Mucosa of descending colon (tissue), 3 donors: ENCODE measurements around the gene BCKDHB. TPM values are rescaled to one million over a fixed set of nuclear protein-coding genes. Genes with fewer than 3 reads are reported as not detected.

Experiments
- ATAC-seq: fragments of 200-7000 bp; cut with Tn5 transposase; one replicate; pipeline ENCODE4 v1.9.1; 2020; ENCODE audit warnings: mild to moderate bottlenecking, moderate library complexity
- DNase-seq, 3 donors: peaks; one replicate each; pipeline ENCODE4 v3.0.0-alpha.2; 2020
- H3K36me3 ChIP-seq: fragments of 200-600 bp; one replicate; pipeline ENCODE4 v1.8.0; 2021; ENCODE audit warnings: low read depth, mild to moderate bottlenecking
- H3K4me1 ChIP-seq: fragments of 200-600 bp; one replicate; pipeline ENCODE4 v1.8.0; 2021; ENCODE audit warnings: low read depth, mild to moderate bottlenecking
- H3K4me3 ChIP-seq: fragments of 200-600 bp; one replicate; pipeline ENCODE4 v1.8.0; 2021; ENCODE audit warnings: mild to moderate bottlenecking
- H3K9me3 ChIP-seq: fragments of 200-600 bp; one replicate; pipeline ENCODE4 v1.8.0; 2021; ENCODE audit warnings: mild to moderate bottlenecking
- CTCF ChIP-seq: fragments of 200-600 bp; IDR thresholded peaks from one replicate; pipeline ENCODE4 v1.8.0; 2022; ENCODE audit warnings: antibody characterized with exemption, mild to moderate bottlenecking
- intact Hi-C, 2 donors: fragments of 100-400 bp; cut with DNase I in 1 of 2; cut with micrococcal nuclease in 1 of 2; formaldehyde crosslinking; loops; one replicate each; pipeline versions ENCODE4 v1.11.0 to v1.11.1; 2022; cut with DNase I, micrococcal nuclease
- total RNA-seq, 3 donors: library from RNA; stranded (reverse); fragmentation: NEBNext Ultra II Directional in 2 of 3; extraction: Animal tissue kit (Norgen Biotek cat#: 25700) in 2 of 3; gene quantifications; one replicate each; pipeline versions ENCODE4 v1.2.1 to v1.2.4, GENCODE V29; 2021 to 2023
- donor health status: DM: no; HTN: no; CAD: no; lungs with moderate emphysema.
- donor health status: DM: no; HTN: no; CAD: no.
- donor health status: DM: no; HTN: yes; CAD: no.

The BCKDHB gene
- total RNA-seq, 3 donors from 2014 or later, result 25.8 to 49.7 (median 45.1) TPM

GRCh38 chr6:80091506-80091905, 15.0 kb upstream of the BCKDHB start:
- H3K9me3 ChIP-seq, result no peaks in the 10 kb centered on the region
- intact Hi-C loops, result loop anchor here (5.0 to 10.0 kb wide), 2 partner anchors 139 to 147 kb away; partner anchors contain the start of gene ELOVL4 (in 1 of the 2)
- H3K4me1 ChIP-seq, result no peaks in the 10 kb centered on the region
- no peak for DNase-seq
- H3K4me3 ChIP-seq, result no peak overlapping the region
- no peaks in the 10 kb centered on the region for H3K36me3 ChIP-seq
- no peak for TF ChIP-seq CTCF
- ATAC-seq, result no peak

GRCh38 chr6:80094017-80094416, 12.5 kb upstream of the BCKDHB start:
- H3K4me1 ChIP-seq, result no peaks in the 10 kb centered on the region
- no peaks in the 10 kb centered on the region for H3K9me3 ChIP-seq
- TF ChIP-seq CTCF, result peak; percentile 20
- DNase-seq (peak in 1 of 3 donors; percentile 11), ATAC-seq (no peak)
- intact Hi-C loops, result loop anchor here (5.0 to 10.0 kb wide), 2 partner anchors 142 to 149 kb away; partner anchors contain the start of gene ELOVL4 (in 1 of the 2)
- H3K36me3 ChIP-seq, result no peaks in the 10 kb centered on the region
- no peak overlapping the region for H3K4me3 ChIP-seq

GRCh38 chr6:80095600-80095999, 10.9 kb upstream of the BCKDHB start:
- H3K36me3 ChIP-seq, result no peaks in the 10 kb centered on the region
- intact Hi-C loops, result loop anchor here in 1 of 2 donors (10.0 kb wide), 1 partner anchor 151 kb away; the partner anchor contains the start of gene ELOVL4
- no peak for ATAC-seq

GRCh38 chr6:80098392-80098791, 8.1 kb upstream of the BCKDHB start:
- DNase-seq (no peak), ATAC-seq (no peak)
- TF ChIP-seq CTCF, result no peak
- Histone ChIP-seq H3K4me1 (no peaks in the 10 kb centered on the region), H3K9me3 (no peaks in the 10 kb centered on the region), H3K4me3 (no peak overlapping the region), H3K36me3 (no peaks in the 10 kb centered on the region)
- intact Hi-C loops, result loop anchor here in 1 of 2 donors (10.0 kb wide), 1 partner anchor 154 kb away; the partner anchor contains the start of gene ELOVL4

More at GRCh38 chr6:80095600-80095999, 10.9 kb upstream of the BCKDHB start:
- H3K4me3 ChIP-seq, result no peak overlapping the region
- TF ChIP-seq CTCF, result no peak
- H3K9me3 ChIP-seq, result no peaks in the 10 kb centered on the region
- H3K4me1 ChIP-seq, result no peaks in the 10 kb centered on the region
- DNase-seq, result no peak

GRCh38 chr6:80104520-80104919, 2.0 kb upstream of the BCKDHB start:
- ATAC-seq, result no peak
- no peak overlapping the region for H3K4me3 ChIP-seq
- no peak for DNase-seq
- peaks cover 8% of the 10 kb centered on the region for H3K4me1 ChIP-seq
- no peaks in the 10 kb centered on the region for H3K9me3 ChIP-seq
- intact Hi-C loops, result no loop called here
- no peak for TF ChIP-seq CTCF
- no peaks in the 10 kb centered on the region for H3K36me3 ChIP-seq
